Measurements from ENCODE around the gene KERA. TPM values are rescaled to one million over a fixed set of nuclear protein-coding genes. Genes with fewer than 3 reads are reported as not detected.

KERA gene
- total RNA-seq, 2 donors from 2014 or later, result not detected

- TF ChIP-seq CTCF (IDR thresholded peaks at IDR 0.05), result no peak
- no peaks in the 10 kb centered on the region for H3K9me3 ChIP-seq
- H3K27ac ChIP-seq, result no peak overlapping the region
- no peaks in the 10 kb centered on the region for H3K4me1 ChIP-seq
- H3K4me3 ChIP-seq, result no peak overlapping the region
- H3K36me3 ChIP-seq, result no peaks in the 10 kb centered on the region
- H3K27me3 ChIP-seq, result no peaks in the 10 kb centered on the region
- no peak for DNase-seq (ENCODE audit: low spot score)
Measured at GRCh38 chr12:91007531-91008290, 50.1 kb downstream of the KERA start.

GRCh38 chr12:91004872-91005271, 53.0 kb downstream of the KERA start, which contains the start of gene EPYC:
EPYC (minus strand) TSS chr12:91004972; CDS start chr12:91002565, 2,407 bp downstream.
- TF ChIP-seq CTCF (IDR thresholded peaks at IDR 0.05), result no peak
- H3K27me3 ChIP-seq, result no peaks in the 10 kb centered on the region
- no peak within 1 kb of the TSS for H3K27ac ChIP-seq
- H3K4me3 ChIP-seq, result no peak within 1 kb of the TSS
- H3K36me3 ChIP-seq, result no peaks in the 10 kb centered on the region
- no peak for DNase-seq (ENCODE audit: low spot score)
- no peaks in the 10 kb centered on the region for H3K9me3 ChIP-seq
- H3K4me1 ChIP-seq, result no peaks in the 10 kb centered on the region

- H3K4me1 ChIP-seq, result no peaks in the 10 kb centered on the region
- no peak for DNase-seq (ENCODE audit: low spot score)
- no peak for TF ChIP-seq CTCF (IDR thresholded peaks at IDR 0.05)
- no peaks in the 10 kb centered on the region for H3K36me3 ChIP-seq
- no peaks in the 10 kb centered on the region for H3K27me3 ChIP-seq
- no peak overlapping the region for H3K27ac ChIP-seq
- H3K9me3 ChIP-seq, result no peaks in the 10 kb centered on the region
- H3K4me3 ChIP-seq, result no peak overlapping the region
Measured at GRCh38 chr12:91003737-91004136, 54.1 kb downstream of the KERA start.

- H3K9me3 ChIP-seq, result no peaks in the 10 kb centered on the region
- no peaks in the 10 kb centered on the region for H3K36me3 ChIP-seq
- H3K27ac ChIP-seq, result no peak overlapping the region
- no peak for DNase-seq (ENCODE audit: low spot score)
- H3K27me3 ChIP-seq, result no peaks in the 10 kb centered on the region
- H3K4me1 ChIP-seq, result no peaks in the 10 kb centered on the region
- no peak for TF ChIP-seq CTCF (IDR thresholded peaks at IDR 0.05)
- no peak overlapping the region for H3K4me3 ChIP-seq
Measured at GRCh38 chr12:91001306-91001705, 56.5 kb downstream of the KERA start.

Other genes starting within 250 kb of the KERA start
- not detected for gene CCER1, start 102.8 kb downstream of the KERA start, total RNA-seq
- gene EPYC, start 53.1 kb downstream of the KERA start, total RNA-seq, result not detected
- gene LUM, start 53.5 kb upstream of the KERA start, total RNA-seq, result 100 to 1,000 TPM; 130 to 196 TPM
- gene DCN, start 124.8 kb upstream of the KERA start, total RNA-seq, result 1,000 to 10,000 TPM in 1 of 2 donors, 100 to 1,000 TPM in 1; 994 to 1,906 TPM

Measured in right atrium auricular region (tissue), 2 donors.